ENCODE measurements around the gene FMN1. TPM values are rescaled to one million over a fixed set of nuclear protein-coding genes. Genes with fewer than 3 reads are reported as not detected.

Gene FMN1
- polyA plus RNA-seq, 3 donors, result 0.28 to 3.7 (median 0.34) TPM

- Mint-ChIP-seq H3K27ac (peak overlapping the region; percentile 60 to 93 (median 85)), H3K9me3 (peaks cover 0 to 3% (median 0%) of the 10 kb centered on the region in 7 donors), H3K36me3 (peaks cover 3 to 17% of the 10 kb centered on the region in 2 donors), H3K27me3 (ENCODE audit: low read depth in 3 of 3) (peaks cover 0 to 1% (median 0%) of the 10 kb centered on the region in 3 donors), H3K4me3 (peak overlapping the region in 1 of 2 donors; percentile 56), H3K4me1 (peaks cover 29% of the 10 kb centered on the region)
- no peak overlapping the region for H3K9ac ChIP-seq (ENCODE audit: insufficient read depth, low read length, poor library complexity, severe bottlenecking)
- no peaks in the 10 kb centered on the region for H3K27me3 ChIP-seq (ENCODE audit: control insufficient read depth in 2 of 2, insufficient read depth in 2 of 2, low read length in 2 of 2)
- H4K20me1 ChIP-seq (ENCODE audit: insufficient read depth, low read length), result no peaks in the 10 kb centered on the region
- peak; percentile 68 to 72 (median 71) for DNase-seq
- peaks cover 18 to 24% of the 10 kb centered on the region in 2 donors for H3K4me1 ChIP-seq (ENCODE audit: control insufficient read depth in 1 of 2, insufficient read depth in 2 of 2, low read length in 2 of 2)
- no peaks in the 10 kb centered on the region for H3K36me3 ChIP-seq (replicated peaks in 1 of 2; ENCODE audit: control insufficient read depth in 1 of 2, insufficient read depth in 2 of 2, low read length in 2 of 2)
- H3K4me3 ChIP-seq (replicated peaks in 1 of 3; ENCODE audit: low read depth in 2 of 3, low read length in 3 of 3), result peak overlapping the region in 1 of 3 experiments; percentile 34
- no peaks in the 10 kb centered on the region for H3K9me3 ChIP-seq (replicated peaks in 1 of 2; ENCODE audit: control insufficient read depth in 1 of 2, insufficient read depth in 1 of 2, low read length in 2 of 2)
- peak overlapping the region; percentile 59 for H3K4me2 ChIP-seq (replicated peaks; ENCODE audit: extremely low read depth, low read length, poor library complexity, severe bottlenecking)
- H3K79me2 ChIP-seq (ENCODE audit: insufficient read depth, low read length), result no peaks in the 10 kb centered on the region
- H2AFZ ChIP-seq (ENCODE audit: insufficient read depth, low read depth, low read length, poor library complexity, severe bottlenecking), result no peak overlapping the region
- peak overlapping the region; percentile 42 to 71 for H3K27ac ChIP-seq (ENCODE audit: low read depth in 1 of 2, low read length in 2 of 2)
- WGBS (ENCODE audit: insufficient coverage), result 28% methylated on average over 3 of the region's 6 CpGs
- intact Hi-C loops (cut with micrococcal nuclease), result no loop called here
- TF ChIP-seq CTCF (IDR thresholded peaks at IDR 0.05), result no peak
Observed at GRCh38 chr15:32866454-32867312, 327.8 kb downstream of the FMN1 start.

GRCh38 chr15:32864841-32865240 is 329.7 kb downstream of the FMN1 start:
- intact Hi-C loops (cut with micrococcal nuclease), result no loop called here
- Histone ChIP-seq H3K79me2 (ENCODE audit: insufficient read depth, low read length) (no peaks in the 10 kb centered on the region), H2AFZ (ENCODE audit: insufficient read depth, low read depth, low read length, poor library complexity, severe bottlenecking) (no peak overlapping the region), H3K4me1 (ENCODE audit: control insufficient read depth in 1 of 2, insufficient read depth in 2 of 2, low read length in 2 of 2) (peaks cover 22 to 31% of the 10 kb centered on the region in 2 donors), H3K4me3 (replicated peaks in 1 of 3; ENCODE audit: low read depth in 2 of 3, low read length in 3 of 3) (no peak overlapping the region), H3K9me3 (replicated peaks in 1 of 2; ENCODE audit: control insufficient read depth in 1 of 2, insufficient read depth in 1 of 2, low read length in 2 of 2) (no peaks in the 10 kb centered on the region), H3K4me2 (replicated peaks; ENCODE audit: extremely low read depth, low read length, poor library complexity, severe bottlenecking) (no peak overlapping the region), H3K36me3 (replicated peaks in 1 of 2; ENCODE audit: control insufficient read depth in 1 of 2, insufficient read depth in 2 of 2, low read length in 2 of 2) (no peaks in the 10 kb centered on the region), H3K9ac (ENCODE audit: insufficient read depth, low read length, poor library complexity, severe bottlenecking) (no peak overlapping the region), H3K27ac (ENCODE audit: low read depth in 1 of 2, low read length in 2 of 2) (no peak overlapping the region), H4K20me1 (ENCODE audit: insufficient read depth, low read length) (no peaks in the 10 kb centered on the region), H3K27me3 (ENCODE audit: control insufficient read depth in 2 of 2, insufficient read depth in 2 of 2, low read length in 2 of 2) (no peaks in the 10 kb centered on the region)
- Mint-ChIP-seq H3K4me1 (peaks cover 40% of the 10 kb centered on the region), H3K27me3 (ENCODE audit: low read depth in 3 of 3) (peaks cover 0 to 5% (median under 1%) of the 10 kb centered on the region in 3 donors), H3K4me3 (no peak overlapping the region), H3K27ac (peak overlapping the region in 1 of 7 donors; percentile 35), H3K36me3 (peaks cover 0 to 13% of the 10 kb centered on the region in 2 donors), H3K9me3 (peaks cover 0 to 3% (median 0%) of the 10 kb centered on the region in 7 donors)
- WGBS (ENCODE audit: insufficient coverage), result no CpG with 5 or more reads among the region's 3 CpGs
- no peak for DNase-seq
- no peak for TF ChIP-seq CTCF (IDR thresholded peaks at IDR 0.05)
